ENCODE data around the gene LAD1.

DNA sequence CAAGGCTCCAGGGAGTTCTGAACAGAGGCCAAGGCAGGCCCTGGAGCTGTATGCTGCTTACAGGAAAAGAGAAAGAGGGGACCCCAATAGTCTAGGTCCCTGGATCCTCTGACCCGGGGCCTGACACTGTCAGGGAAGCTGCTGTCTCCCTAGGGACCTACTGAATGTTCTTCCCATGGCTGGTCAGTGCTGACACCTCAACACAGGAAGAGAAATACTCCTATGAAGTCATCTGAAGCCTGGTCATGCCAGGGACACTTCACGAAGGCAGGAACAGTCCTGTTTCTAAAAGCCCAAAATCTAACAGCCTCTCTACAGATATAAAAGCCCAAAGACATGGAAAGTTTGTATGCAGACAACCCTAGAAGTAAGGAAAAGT lies 1.7 kb upstream of the LAD1 start:
- no peak for TF ChIP-seq ESRRA (IDR thresholded peaks at IDR 0.05; ENCODE audit: borderline replicate concordance, low read length)
- TF ChIP-seq, protein P1, sequence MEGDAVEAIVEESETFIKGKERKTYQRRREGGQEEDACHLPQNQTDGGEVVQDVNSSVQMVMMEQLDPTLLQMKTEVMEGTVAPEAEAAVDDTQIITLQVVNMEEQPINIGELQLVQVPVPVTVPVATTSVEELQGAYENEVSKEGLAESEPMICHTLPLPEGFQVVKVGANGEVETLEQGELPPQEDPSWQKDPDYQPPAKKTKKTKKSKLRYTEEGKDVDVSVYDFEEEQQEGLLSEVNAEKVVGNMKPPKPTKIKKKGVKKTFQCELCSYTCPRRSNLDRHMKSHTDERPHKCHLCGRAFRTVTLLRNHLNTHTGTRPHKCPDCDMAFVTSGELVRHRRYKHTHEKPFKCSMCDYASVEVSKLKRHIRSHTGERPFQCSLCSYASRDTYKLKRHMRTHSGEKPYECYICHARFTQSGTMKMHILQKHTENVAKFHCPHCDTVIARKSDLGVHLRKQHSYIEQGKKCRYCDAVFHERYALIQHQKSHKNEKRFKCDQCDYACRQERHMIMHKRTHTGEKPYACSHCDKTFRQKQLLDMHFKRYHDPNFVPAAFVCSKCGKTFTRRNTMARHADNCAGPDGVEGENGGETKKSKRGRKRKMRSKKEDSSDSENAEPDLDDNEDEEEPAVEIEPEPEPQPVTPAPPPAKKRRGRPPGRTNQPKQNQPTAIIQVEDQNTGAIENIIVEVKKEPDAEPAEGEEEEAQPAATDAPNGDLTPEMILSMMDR (IDR thresholded peaks at IDR 0.05), result no peak
- TF ChIP-seq SMC3 (IDR thresholded peaks at IDR 0.05), result no peak
- TF ChIP-seq KDM1A (IDR thresholded peaks at IDR 0.05; ENCODE audit: low read depth), result no peak
- TF ChIP-seq RAD21 (conservative IDR thresholded peaks at IDR 0.05 in 1 of 2, IDR thresholded peaks at IDR 0.05 in 1 of 2), result no peak
- no peak for TF ChIP-seq MAZ (IDR thresholded peaks at IDR 0.05; ENCODE audit: borderline replicate concordance, low read depth, low read length)
- TF ChIP-seq SREBF2 (IDR thresholded peaks at IDR 0.05), result no peak
- TF ChIP-seq POLR2A (IDR thresholded peaks at IDR 0.05; ENCODE audit: low read length), result no peak
- no peak for TF ChIP-seq BHLHE40 (IDR thresholded peaks at IDR 0.05; ENCODE audit: low read depth, low read length)
- TF ChIP-seq CHD4 (IDR thresholded peaks at IDR 0.05; ENCODE audit: borderline replicate concordance), result no peak

Data from A549 (cell line).